IMR-90 (cell line): Measurements from ENCODE around the gene CD6. TPM values are rescaled to one million over a fixed set of nuclear protein-coding genes. Genes with fewer than 3 reads are reported as not detected.

Source experiments
- BHLHE40 ChIP-seq: fragments of 150-350 bp; IDR thresholded peaks from 2 replicates; pipeline ENCODE4 v1.6.1; 2016; ENCODE audit warnings: mild to moderate bottlenecking, low read depth, low read length
- CEBPB ChIP-seq: IDR thresholded peaks from 2 replicates; pipeline ENCODE4 v1.6.1; 2012; ENCODE audit warnings: low read depth, low read length, improper control_type of control experiment
- polyA plus RNA-seq, 3 experiments: library from polyadenylated mRNA; depleted of rRNA; stranded (reverse); fragments of >200 nt; gene quantifications; 2 replicates each; pipeline ENCODE4 v1.2.3, GENCODE V29; 2012; ENCODE audit warnings: low replicate concordance in 1 of 3
- total RNA-seq: library from RNA; depleted of rRNA; stranded (reverse); fragments of >200 nt; gene quantifications from 2 replicates; pipeline ENCODE4 v1.2.3, GENCODE V29; 2012
- TF ChIP-seq, protein P1 (sequence below): conservative IDR thresholded peaks from 2 replicates; pipeline ENCODE4 v1.5.1; 2012; ENCODE audit warnings: mild to moderate bottlenecking, low read depth, low read length, improper control_type of control experiment

The CD6 gene
- total and polyA plus RNA-seq, 2 of the 4 experiments (the other 2 are of a cell fraction): not detected

DNA sequence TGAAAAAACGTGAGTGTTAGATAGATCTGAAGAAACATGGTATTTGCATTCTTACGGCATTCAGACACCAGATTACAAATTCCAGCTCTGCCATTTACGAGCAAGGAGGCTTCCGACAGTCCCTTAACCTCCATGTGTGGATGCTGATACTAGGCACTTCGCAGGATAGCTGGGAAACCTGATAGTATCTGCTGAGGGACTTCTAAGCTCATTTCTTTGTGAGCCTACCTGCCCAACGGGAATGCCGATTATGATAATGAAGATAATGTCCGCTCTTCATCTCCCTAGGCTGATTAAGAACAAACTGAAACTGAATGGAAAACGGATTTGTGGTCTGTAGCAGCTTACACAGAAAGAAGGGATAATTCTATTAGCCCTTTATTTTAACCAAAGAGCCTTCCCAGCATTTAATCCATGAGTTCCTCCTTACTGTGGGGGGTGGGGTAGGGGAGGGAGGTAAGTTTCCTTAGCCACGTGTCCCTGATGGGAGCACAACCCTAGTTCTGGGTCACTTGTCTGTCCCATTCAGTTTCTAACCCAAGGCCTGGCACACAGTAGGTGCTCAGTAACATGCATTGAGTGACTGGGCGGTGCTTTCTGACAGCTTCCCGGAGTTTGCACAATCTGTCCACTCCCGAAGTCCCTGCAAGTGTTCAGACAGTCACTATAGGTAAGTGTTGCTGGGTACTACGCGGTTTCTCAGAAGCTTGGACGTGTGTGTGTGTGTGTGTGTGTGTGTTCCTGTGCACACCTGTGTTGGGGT lies 39.2 kb downstream of the CD6 start (continued):
- TF ChIP-seq, protein P1, sequence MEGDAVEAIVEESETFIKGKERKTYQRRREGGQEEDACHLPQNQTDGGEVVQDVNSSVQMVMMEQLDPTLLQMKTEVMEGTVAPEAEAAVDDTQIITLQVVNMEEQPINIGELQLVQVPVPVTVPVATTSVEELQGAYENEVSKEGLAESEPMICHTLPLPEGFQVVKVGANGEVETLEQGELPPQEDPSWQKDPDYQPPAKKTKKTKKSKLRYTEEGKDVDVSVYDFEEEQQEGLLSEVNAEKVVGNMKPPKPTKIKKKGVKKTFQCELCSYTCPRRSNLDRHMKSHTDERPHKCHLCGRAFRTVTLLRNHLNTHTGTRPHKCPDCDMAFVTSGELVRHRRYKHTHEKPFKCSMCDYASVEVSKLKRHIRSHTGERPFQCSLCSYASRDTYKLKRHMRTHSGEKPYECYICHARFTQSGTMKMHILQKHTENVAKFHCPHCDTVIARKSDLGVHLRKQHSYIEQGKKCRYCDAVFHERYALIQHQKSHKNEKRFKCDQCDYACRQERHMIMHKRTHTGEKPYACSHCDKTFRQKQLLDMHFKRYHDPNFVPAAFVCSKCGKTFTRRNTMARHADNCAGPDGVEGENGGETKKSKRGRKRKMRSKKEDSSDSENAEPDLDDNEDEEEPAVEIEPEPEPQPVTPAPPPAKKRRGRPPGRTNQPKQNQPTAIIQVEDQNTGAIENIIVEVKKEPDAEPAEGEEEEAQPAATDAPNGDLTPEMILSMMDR: no peak
- TF ChIP-seq CEBPB: no peak
- TF ChIP-seq BHLHE40: no peak
